Measurements from ENCODE around the gene WWP2.
"Not testable (repeated sequence)": the region's sequence is repeated elsewhere in the genome, so short reads cannot be mapped to it uniquely, and the experiment has no call there.

WWP2 gene

DNA sequence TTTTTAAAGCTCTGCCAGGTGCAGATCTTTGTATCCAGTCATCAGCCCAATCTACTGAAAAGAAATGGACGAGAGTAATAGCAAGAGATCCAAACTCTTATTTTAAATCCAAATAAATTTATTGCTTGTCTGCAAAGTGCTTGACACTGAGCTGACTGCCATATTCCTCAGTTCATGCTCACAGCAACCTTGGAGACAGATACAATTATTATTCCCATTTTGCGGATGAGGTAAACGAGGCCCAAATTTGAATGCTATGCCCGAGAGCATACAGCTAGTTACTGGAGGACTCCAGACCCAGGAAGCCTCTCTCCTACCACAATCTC, 8.0 kb upstream of the WWP2 start:
- no peak for DNase-seq (ENCODE audit: extremely low spot score)
- TF ChIP-seq NFRKB (IDR thresholded peaks at IDR 0.05) (no peak), TARDBP (IDR thresholded peaks at IDR 0.05) (no peak)
- ChIA-PET CTCF (interaction anchor here (0.8 to 1.3 kb wide), 8 partner anchors 12 to 359 kb away, joined by 3 to 6 read pairs (median 3); no protein-coding TSS in a partner anchor), POLR2A (interaction anchor here (0.6 to 2.5 kb wide), 17 partner anchors 8 to 369 kb away, joined by 3 to 25 read pairs (median 5); partner anchors contain the start of genes NQO1 and WWP2)

DNA sequence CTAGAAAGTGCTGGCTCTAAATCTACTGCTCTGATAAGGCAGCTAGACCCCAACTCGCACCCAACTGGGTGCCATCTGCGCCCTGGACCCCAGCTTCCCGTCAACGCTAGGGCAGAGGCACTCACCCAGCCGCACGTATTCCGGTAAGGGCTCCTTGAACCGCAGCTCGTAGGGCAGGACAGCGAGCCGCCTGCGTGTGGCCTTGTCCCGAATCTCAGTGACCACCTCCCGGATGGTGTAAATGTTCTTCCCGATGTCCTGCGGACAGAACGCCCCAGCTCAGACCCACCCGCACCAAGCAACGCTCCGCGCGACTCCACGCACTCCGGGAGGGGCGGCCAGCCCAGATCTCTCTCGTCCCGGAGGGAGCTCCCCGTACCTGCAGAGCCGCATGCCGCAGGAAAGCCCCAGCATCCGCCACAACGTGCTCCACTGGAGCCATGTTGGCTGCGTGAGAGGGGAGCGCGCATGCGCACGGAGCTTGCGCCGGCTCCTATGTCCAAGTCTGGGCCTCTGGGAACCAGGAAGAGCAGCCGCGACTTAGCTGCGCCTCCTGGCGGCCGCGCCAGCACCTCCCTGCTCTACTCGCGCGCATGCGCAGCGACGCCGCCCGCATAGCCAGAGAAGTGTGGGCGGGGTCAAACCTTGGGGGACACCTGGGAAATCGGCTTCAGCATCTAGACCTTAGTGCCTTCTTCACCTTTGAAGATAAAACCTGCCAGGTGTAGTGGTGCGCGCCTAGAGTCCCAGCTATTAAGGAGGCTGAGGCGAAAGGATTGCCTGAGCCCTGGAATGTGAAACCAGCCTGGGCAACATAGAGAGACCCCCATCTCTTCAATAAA, 7.4 kb upstream of the WWP2 start, which contains the start of gene NOB1:
Gene NOB1 (minus strand): TSS at position 458 of the 842 bp plus-strand sequence. CDS start 16 bp downstream, at position 442.
- ChIA-PET CTCF (interaction anchor here (0.7 to 1.3 kb wide), 9 partner anchors 12 to 360 kb away, joined by 3 to 6 read pairs (median 3); no protein-coding TSS in a partner anchor), POLR2A (interaction anchor here (0.6 to 2.5 kb wide), 27 partner anchors 8 to 369 kb away, joined by 3 to 25 read pairs (median 4); partner anchors contain the start of genes NQO1 and WWP2)
- peak; percentile 97 for DNase-seq (ENCODE audit: extremely low spot score)
- TF ChIP-seq ARNT (IDR thresholded peaks at IDR 0.05) (no peak), L3MBTL2 (conservative IDR thresholded peaks at IDR 0.05) (peak; percentile 54; the same call in 1 of the 2 replicates), ELF4 (IDR thresholded peaks at IDR 0.05) (peak; percentile 93)

DNA sequence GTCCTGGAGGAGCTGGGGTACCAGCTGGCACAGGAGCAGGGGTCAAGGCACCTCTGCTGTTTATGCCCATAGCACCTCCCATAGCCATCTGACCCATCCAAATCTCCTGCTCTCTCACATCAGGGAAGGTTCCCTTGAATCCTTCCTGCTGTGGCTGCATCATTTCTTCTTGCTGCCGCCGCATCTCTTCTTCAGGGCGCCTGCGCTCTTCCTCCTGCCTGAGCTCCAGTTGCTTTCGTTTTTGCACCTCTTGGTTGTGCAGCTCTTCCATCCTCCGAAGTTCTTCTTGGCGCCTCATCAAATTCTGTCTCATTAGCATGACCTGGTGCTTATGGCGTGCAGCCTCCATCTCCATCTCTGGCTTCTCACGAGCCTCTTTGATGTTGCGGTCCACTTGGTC, 5.4 kb upstream of the WWP2 start:
- ChIA-PET POLR2A (no interaction called here), CTCF (interaction anchor here (1.1 kb wide), 1 partner anchor 30 kb away, joined by 3 read pairs; no protein-coding TSS in a partner anchor)
- TF ChIP-seq CTBP1 (IDR thresholded peaks at IDR 0.05; ENCODE audit: borderline replicate concordance) (no peak), ZNF384 (IDR thresholded peaks at IDR 0.05) (no peak), L3MBTL2 (conservative IDR thresholded peaks at IDR 0.05) (no peak), SP1 (IDR thresholded peaks at IDR 0.05) (no peak), HDGF (IDR thresholded peaks at IDR 0.05; ENCODE audit: borderline replicate concordance) (no peak)

DNA sequence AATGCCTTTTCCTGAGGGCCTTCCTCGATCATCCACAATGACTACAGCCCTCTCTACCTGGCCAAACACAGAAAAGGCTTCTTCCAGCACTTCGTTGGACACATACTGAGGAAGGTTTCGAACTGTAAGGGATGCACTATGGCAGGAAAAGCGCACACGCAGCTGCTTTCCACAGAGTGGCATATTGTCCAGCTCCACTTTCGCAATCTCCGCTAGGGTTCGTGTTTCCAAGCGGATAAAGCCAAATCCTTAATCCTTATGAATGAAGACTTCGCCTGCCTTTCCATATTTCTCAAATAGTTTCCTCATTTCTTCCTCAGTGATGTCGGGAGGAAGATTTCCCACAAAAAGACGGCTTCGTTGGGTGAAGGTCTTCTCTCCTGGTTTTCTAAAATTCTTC, 4.8 kb upstream of the WWP2 start:
- CTCF ChIA-PET = interaction anchor here (1.1 kb wide), 1 partner anchor 30 kb away, joined by 3 read pairs; no protein-coding TSS in a partner anchor
- POLR2A ChIA-PET; DNase-seq (ENCODE audit: extremely low spot score): not testable (repeated sequence)

More for the DNA sequence above, 5.4 kb upstream of the WWP2 start:
- no peak for DNase-seq (ENCODE audit: extremely low spot score)

DNA sequence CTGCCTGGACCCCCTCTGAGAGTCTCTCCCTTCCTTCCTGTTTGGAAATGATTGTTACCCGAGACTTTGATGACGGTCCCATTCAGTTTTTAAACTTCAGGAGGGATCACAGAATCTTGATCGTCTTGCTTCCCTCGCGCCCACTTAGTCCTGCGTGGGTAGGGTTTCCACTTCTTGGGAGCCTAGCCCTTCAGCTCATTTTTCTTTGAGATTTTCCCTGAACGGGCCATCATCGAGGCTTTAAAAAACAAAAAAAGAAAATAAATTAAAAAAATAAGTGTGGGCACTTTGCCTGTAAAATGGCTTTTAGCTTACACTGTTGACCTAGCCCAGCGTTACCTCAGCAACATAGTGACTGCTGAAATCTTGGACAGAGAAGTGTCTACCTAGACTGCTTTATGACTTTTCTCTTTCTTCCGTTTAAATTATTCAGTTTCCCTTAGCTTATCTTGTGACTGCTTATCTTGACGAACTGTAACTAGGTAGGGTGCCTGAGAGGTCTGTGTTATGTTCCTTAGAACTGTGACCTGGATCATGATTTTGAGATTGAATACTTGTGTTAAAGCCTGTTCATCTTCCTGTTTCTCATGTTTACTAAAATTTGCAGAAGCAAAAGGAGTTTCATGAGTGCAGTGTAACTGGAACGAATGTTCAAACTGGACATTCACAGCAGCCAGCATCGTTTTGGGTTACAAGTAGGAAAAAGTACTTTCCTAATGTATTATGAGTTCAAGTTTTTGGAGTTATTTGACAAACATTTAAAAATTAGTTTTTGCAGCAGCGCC, 874 bp downstream of the WWP2 start:
- no peak for DNase-seq (ENCODE audit: extremely low spot score)
- TF ChIP-seq FOXK2 (IDR thresholded peaks at IDR 0.05) (no peak), ZNF384 (IDR thresholded peaks at IDR 0.05) (no peak), L3MBTL2 (conservative IDR thresholded peaks at IDR 0.05) (no peak)
- ChIA-PET CTCF (interaction anchor here (0.6 kb wide), 2 partner anchors 89 to 260 kb away, joined by 4 read pairs; no protein-coding TSS in a partner anchor), POLR2A (interaction anchor here (0.7 to 2.5 kb wide), 5 partner anchors 9 to 59 kb away, joined by 3 to 12 read pairs (median 4); partner anchors contain the start of gene NOB1)

DNA sequence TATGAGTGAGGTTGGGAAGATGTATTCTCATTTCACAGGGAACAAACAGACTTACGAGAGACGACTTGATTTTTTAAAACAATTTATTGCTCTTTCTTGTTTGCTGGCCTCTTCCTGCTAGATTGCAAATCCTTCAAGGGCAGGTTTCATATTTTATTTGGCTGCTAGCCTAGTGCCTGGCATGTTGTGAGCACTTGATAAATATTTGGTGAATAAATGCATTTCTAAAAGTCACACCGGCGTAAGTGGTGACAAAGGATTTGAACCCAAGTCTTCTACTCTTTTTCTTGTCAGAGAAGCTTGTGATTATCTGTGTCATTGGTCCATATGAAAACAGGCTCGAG, 1.4 kb downstream of the WWP2 start:
- TF ChIP-seq HDGF (IDR thresholded peaks at IDR 0.05; ENCODE audit: borderline replicate concordance) (no peak), NFRKB (IDR thresholded peaks at IDR 0.05) (no peak), FOXK2 (IDR thresholded peaks at IDR 0.05) (no peak), TARDBP (IDR thresholded peaks at IDR 0.05) (no peak), SUZ12 (IDR thresholded peaks at IDR 0.05) (no peak), LEF1 (IDR thresholded peaks at IDR 0.05; ENCODE audit: borderline replicate concordance) (no peak), SP1 (IDR thresholded peaks at IDR 0.05) (no peak), L3MBTL2 (conservative IDR thresholded peaks at IDR 0.05) (no peak), FOXM1 (IDR thresholded peaks at IDR 0.05; ENCODE audit: borderline replicate concordance) (no peak), CTBP1 (IDR thresholded peaks at IDR 0.05; ENCODE audit: borderline replicate concordance) (no peak)
- TF ChIP-seq, protein P1, sequence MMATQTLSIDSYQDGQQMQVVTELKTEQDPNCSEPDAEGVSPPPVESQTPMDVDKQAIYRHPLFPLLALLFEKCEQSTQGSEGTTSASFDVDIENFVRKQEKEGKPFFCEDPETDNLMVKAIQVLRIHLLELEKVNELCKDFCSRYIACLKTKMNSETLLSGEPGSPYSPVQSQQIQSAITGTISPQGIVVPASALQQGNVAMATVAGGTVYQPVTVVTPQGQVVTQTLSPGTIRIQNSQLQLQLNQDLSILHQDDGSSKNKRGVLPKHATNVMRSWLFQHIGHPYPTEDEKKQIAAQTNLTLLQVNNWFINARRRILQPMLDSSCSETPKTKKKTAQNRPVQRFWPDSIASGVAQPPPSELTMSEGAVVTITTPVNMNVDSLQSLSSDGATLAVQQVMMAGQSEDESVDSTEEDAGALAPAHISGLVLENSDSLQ (IDR thresholded peaks at IDR 0.05) = no peak
- POLR2A ChIA-PET = interaction anchor here (0.7 to 2.5 kb wide), 3 partner anchors 9 to 10 kb away, joined by 3 to 12 read pairs (median 9); partner anchors contain the start of gene NOB1
- CTCF ChIA-PET = interaction anchor here (0.6 kb wide), 1 partner anchor 260 kb away, joined by 4 read pairs; no protein-coding TSS in a partner anchor
- DNase-seq (ENCODE audit: extremely low spot score) = no peak

DNA sequence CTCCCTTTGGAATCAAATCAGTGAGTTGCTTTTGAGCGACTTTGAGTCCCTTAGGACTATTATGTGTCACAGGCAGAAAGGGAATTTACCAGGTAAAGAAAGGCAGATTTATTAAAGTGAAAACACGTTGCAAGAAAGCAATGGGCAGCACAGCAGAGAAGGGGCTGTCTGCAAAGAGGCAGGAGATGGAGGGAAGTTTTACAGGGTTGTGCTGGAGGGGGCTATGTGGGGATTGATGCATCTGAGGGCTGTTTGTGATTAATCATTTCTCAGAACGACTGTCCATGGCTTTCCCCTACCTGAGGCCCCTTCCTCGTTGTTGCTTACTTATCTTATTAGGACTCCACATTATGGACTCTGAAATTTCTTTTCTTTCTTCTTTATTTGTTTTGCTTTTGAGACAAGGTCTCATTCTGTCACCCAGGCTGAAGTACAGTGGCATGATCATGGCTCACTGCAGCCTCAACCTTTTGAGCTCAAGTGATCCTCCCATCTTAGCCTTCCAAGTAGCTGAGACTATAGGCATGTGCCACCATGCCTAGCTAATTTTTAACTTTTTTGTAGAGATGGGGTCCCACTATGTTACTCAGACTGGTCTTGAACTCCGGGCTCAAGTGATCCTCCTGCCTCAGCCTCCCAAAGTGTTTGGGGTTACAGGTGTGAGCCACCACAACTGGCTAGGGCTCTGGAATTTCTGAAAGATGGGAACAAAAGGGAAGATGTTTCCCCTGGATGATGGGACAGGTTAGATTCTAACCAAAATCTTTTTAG, 5.5 kb downstream of the WWP2 start:
- POLR2A ChIA-PET = interaction anchor here (1.7 kb wide), 1 partner anchor 13 kb away, joined by 5 read pairs; the partner anchor contains the start of gene NOB1
- CTCF ChIA-PET = interaction anchor here (0.7 kb wide), 1 partner anchor 368 kb away, joined by 6 read pairs; no protein-coding TSS in a partner anchor
- no peak for DNase-seq (ENCODE audit: extremely low spot score)
- no peak for TF ChIP-seq HDGF (IDR thresholded peaks at IDR 0.05; ENCODE audit: borderline replicate concordance)
- no peak for TF ChIP-seq ARNT (IDR thresholded peaks at IDR 0.05)
- no peak for TF ChIP-seq BHLHE40 (IDR thresholded peaks at IDR 0.05; ENCODE audit: borderline replicate concordance)
- no peak for TF ChIP-seq TARDBP (IDR thresholded peaks at IDR 0.05)
- TF ChIP-seq LEF1 (IDR thresholded peaks at IDR 0.05; ENCODE audit: borderline replicate concordance) = no peak
- no peak for TF ChIP-seq ZNF384 (IDR thresholded peaks at IDR 0.05)
- no peak for TF ChIP-seq FOXK2 (IDR thresholded peaks at IDR 0.05)
- no peak for TF ChIP-seq ELF4 (IDR thresholded peaks at IDR 0.05)
- TF ChIP-seq FOXA1 (IDR thresholded peaks at IDR 0.05) = no peak
- no peak for TF ChIP-seq L3MBTL2 (conservative IDR thresholded peaks at IDR 0.05)
- TF ChIP-seq, protein P1 (IDR thresholded peaks at IDR 0.05) = no peak
- no peak for TF ChIP-seq NFRKB (IDR thresholded peaks at IDR 0.05)
- no peak for TF ChIP-seq SUZ12 (IDR thresholded peaks at IDR 0.05)
- TF ChIP-seq CTBP1 (IDR thresholded peaks at IDR 0.05; ENCODE audit: borderline replicate concordance) = no peak
- TF ChIP-seq FOXM1 (IDR thresholded peaks at IDR 0.05; ENCODE audit: borderline replicate concordance) = no peak
- no peak for TF ChIP-seq SP1 (IDR thresholded peaks at IDR 0.05)

All from HEK293T (cell line).